Endothelial cell of umbilical vein (primary cell): ENCODE results near the gene CFHR2. TPM values are rescaled to one million over a fixed set of nuclear protein-coding genes. Genes with fewer than 3 reads are reported as not detected.

ENCODE experiments used
- BruUV-seq: library from RNA; stranded (reverse); fragments of 400-500 nt; replicated peaks from 2 replicates; lab custom pipeline; 2021; lab: Mats Ljungman, UMichigan
- CTCF ChIA-PET: fragments of 300-600, 350-600 bp; sonication (Branson Sonifier 250); formaldehyde crosslinking; loops from one replicate; lab custom pipeline; 2021; ENCODE audit warnings: antibody characterized with exemption, inconsistent platforms; lab: Charles Lee
- POLR2A ChIA-PET: fragments of 300-600, 350-600 bp; sonication (Branson Sonifier 250); formaldehyde crosslinking; loops from one replicate; lab custom pipeline; 2021; ENCODE audit warnings: antibody characterized with exemption, inconsistent platforms; lab: Charles Lee
- DNase-seq: peaks from one replicate; pipeline ENCODE4 v3.0.0-alpha.2; 2011; ENCODE audit warnings: low read depth, low spot score
- FAIRE-seq: peaks from 2 replicates; lab custom pipeline; 2011; peaks lifted over from hg19 to GRCh38; lab: Jason Lieb, UNC
- H2AFZ ChIP-seq: 2 replicates; pipeline ENCODE4 v1.6.0; 2012; ENCODE audit warnings: low read depth, low read length, control low read depth, inconsistent platforms
- H3K27ac ChIP-seq: 2 replicates; pipeline ENCODE4 v1.5.1; 2011; ENCODE audit warnings: low read depth, mild to moderate bottlenecking, control low read depth, low read length, moderate library complexity; ENCODE audit not compliant: insufficient read depth
- H3K27me3 ChIP-seq, 2 experiments: 2 replicates each; pipeline versions ENCODE4 v1.6.0 to v1.6.1; 2011; ENCODE audit warnings: low read length in 2 of 2, mixed read lengths in 1 of 2; ENCODE audit not compliant: control insufficient read depth in 2 of 2, insufficient read depth in 2 of 2
- H3K36me3 ChIP-seq, 2 experiments: 2 replicates in 1 of 2; 3 replicates in 1 of 2; pipeline ENCODE4 v1.5.1; 2011; ENCODE audit warnings: low read length in 2 of 2, mild to moderate bottlenecking in 1 of 2, moderate library complexity in 1 of 2; ENCODE audit not compliant: control insufficient read depth in 2 of 2, insufficient read depth in 2 of 2; ENCODE audit errors: extremely low read depth in 1 of 2
- H3K4me1 ChIP-seq: 3 replicates; pipeline ENCODE4 v1.5.1; 2011; ENCODE audit warnings: mild to moderate bottlenecking, low read length; ENCODE audit not compliant: control insufficient read depth, insufficient read depth; ENCODE audit errors: extremely low read depth
- H3K4me2 ChIP-seq: 2 replicates; pipeline ENCODE4 v1.6.1; 2011; ENCODE audit warnings: low read length, control low read depth, mixed read lengths; ENCODE audit not compliant: insufficient read depth
- H3K4me3 ChIP-seq, 3 experiments: fragments of 200-600 bp in 1 of 3; sonication (generic), shearing (Covaris generic) in 1 of 3; replicated peaks in 1 of 3; 2 replicates each; pipeline ENCODE4 v1.5.1; 2011 to 2016; ENCODE audit warnings: control low read depth in 3 of 3, low read length in 3 of 3, mild to moderate bottlenecking in 2 of 3, inconsistent platforms in 1 of 3, low read depth in 1 of 3, moderate library complexity in 1 of 3; ENCODE audit not compliant: insufficient read depth in 1 of 3
- H3K79me2 ChIP-seq: 2 replicates; pipeline ENCODE4 v1.6.0; 2012; ENCODE audit warnings: low read length, inconsistent platforms; ENCODE audit not compliant: control insufficient read depth, insufficient read depth
- H3K9ac ChIP-seq: replicated peaks from 2 replicates; pipeline ENCODE3; 2011; ENCODE audit warnings: low read length, control low read depth; ENCODE audit not compliant: insufficient read depth; ENCODE audit errors: extremely low read depth
- H3K9me1 ChIP-seq: replicated peaks from 3 replicates; pipeline ENCODE4 v1.6.0; 2011; ENCODE audit warnings: mild to moderate bottlenecking, low read length; ENCODE audit not compliant: control insufficient read depth, insufficient read depth; ENCODE audit errors: extremely low read depth
- H3K9me3 ChIP-seq: replicated peaks from 2 replicates; pipeline ENCODE4 v1.5.1; 2012; ENCODE audit warnings: low read length, inconsistent platforms; ENCODE audit not compliant: control insufficient read depth, insufficient read depth
- H4K20me1 ChIP-seq: replicated peaks from 2 replicates; pipeline ENCODE3; 2011; ENCODE audit warnings: mild to moderate bottlenecking, low read length; ENCODE audit not compliant: control insufficient read depth, insufficient read depth; ENCODE audit errors: extremely low read depth
- EZH2 ChIP-seq: IDR thresholded peaks from 2 replicates; pipeline ENCODE4 v1.6.1; 2012; ENCODE audit warnings: borderline replicate concordance, low read depth, mild to moderate bottlenecking, moderate library complexity, low read length, inconsistent platforms; ENCODE audit not compliant: severe bottlenecking
- FOS ChIP-seq: IDR thresholded peaks from 2 replicates; pipeline ENCODE4 v1.6.1; 2011; ENCODE audit warnings: mild to moderate bottlenecking, low read length, moderate library complexity, borderline replicate concordance; ENCODE audit not compliant: insufficient read depth
- GATA2 ChIP-seq: IDR thresholded peaks from 2 replicates; pipeline ENCODE4 v1.7.0; 2011; ENCODE audit warnings: low read depth, mild to moderate bottlenecking, moderate library complexity, mixed read lengths, low read length; ENCODE audit not compliant: insufficient read length, insufficient read depth
- JUN ChIP-seq: IDR thresholded peaks from 2 replicates; pipeline ENCODE4 v1.6.1; 2011; ENCODE audit warnings: borderline replicate concordance, low read depth; ENCODE audit not compliant: insufficient read length, insufficient read depth
- MAX ChIP-seq: IDR thresholded peaks from 2 replicates; pipeline ENCODE4 v1.6.1; 2011; ENCODE audit not compliant: insufficient read depth, insufficient read length
- MYC ChIP-seq: IDR thresholded peaks from one replicate; pipeline ENCODE4 v1.6.1; 2011; ENCODE audit warnings: mild to moderate bottlenecking, low read depth, low read length
- POLR2A ChIP-seq: IDR thresholded peaks from 2 replicates; pipeline ENCODE4 v1.6.1; 2012; ENCODE audit warnings: low read depth, mild to moderate bottlenecking, control low read depth, low read length
- POLR2AphosphoS5 ChIP-seq: IDR thresholded peaks from 2 replicates; pipeline ENCODE4 v1.6.1; 2012; ENCODE audit warnings: low read depth, mild to moderate bottlenecking, control low read depth, low read length, moderate library complexity; ENCODE audit not compliant: insufficient read depth
- dilution Hi-C: fragments of 300-500 bp; cut with MboI; formaldehyde crosslinking; loops from one replicate; pipeline ENCODE4 v1.15.0; 2019; ENCODE audit warnings: low sequenced_read_pairs; ENCODE audit not compliant: extremely low pct_ligation_motif_present
- intact Hi-C: fragments of 100-400 bp; cut with micrococcal nuclease; formaldehyde crosslinking; loops from one replicate; pipeline ENCODE4 v1.10.0; 2022
- polyA plus RNA-seq, 4 experiments: library from polyadenylated mRNA; depleted of rRNA in 3 of 4; stranded (reverse) in 3 of 4; unstranded in 1 of 4; fragments of >200 nt; gene quantifications; 2 replicates each; pipeline versions ENCODE4 v1.2.1 to v1.2.3, GENCODE V29; 2011 to 2012; ENCODE audit warnings: missing spikeins in 1 of 4
- total RNA-seq: library from RNA; stranded (reverse); gene quantifications from 2 replicates; pipeline ENCODE4 v1.2.3, GENCODE V29; 2021
- TF ChIP-seq, protein P1 (sequence below), 2 donors: IDR thresholded peaks; 1 replicate in 1 of 2; 2 replicates in 1 of 2; pipeline ENCODE4 v1.5.1; 2011; ENCODE audit warnings: low read length in 2 of 2, mild to moderate bottlenecking in 2 of 2, moderate library complexity in 2 of 2, control low read depth in 1 of 2, inconsistent platforms in 1 of 2, low read depth in 1 of 2; ENCODE audit not compliant: insufficient read depth in 1 of 2; ENCODE audit errors: extremely low read depth in 1 of 2

The CFHR2 gene
- total and polyA plus RNA-seq, 2 donors (not counting 3 experiments of a cell fraction or from before 2014, with no cell fraction given): not detected

GRCh38 chr1:196976278-196976677, 32.7 kb downstream of the CFHR2 start:
- Histone ChIP-seq H3K4me1 (no peaks in the 10 kb centered on the region), H3K27ac (no peak overlapping the region), H3K4me3 (no peak overlapping the region), H2AFZ (no peak overlapping the region), H4K20me1 (no peaks in the 10 kb centered on the region), H3K9me1 (no peaks in the 10 kb centered on the region), H3K9ac (no peak overlapping the region), H3K9me3 (no peaks in the 10 kb centered on the region), H3K36me3 (no peaks in the 10 kb centered on the region), H3K27me3 (no peaks in the 10 kb centered on the region), H3K79me2 (no peaks in the 10 kb centered on the region), H3K4me2 (no peak overlapping the region)
- no TSS peak for BruUV-seq
- intact Hi-C loops: no loop called here
- ChIA-PET POLR2A (no interaction called here), CTCF (no interaction called here)
- DNase-seq (no peak), FAIRE-seq (no peak)
- dilution Hi-C loops: no loop called here
- TF ChIP-seq MYC: no peak
- TF ChIP-seq GATA2: no peak
- TF ChIP-seq POLR2AphosphoS5: no peak
- no peak for TF ChIP-seq JUN
- no peak for TF ChIP-seq POLR2A
- TF ChIP-seq, protein P1, sequence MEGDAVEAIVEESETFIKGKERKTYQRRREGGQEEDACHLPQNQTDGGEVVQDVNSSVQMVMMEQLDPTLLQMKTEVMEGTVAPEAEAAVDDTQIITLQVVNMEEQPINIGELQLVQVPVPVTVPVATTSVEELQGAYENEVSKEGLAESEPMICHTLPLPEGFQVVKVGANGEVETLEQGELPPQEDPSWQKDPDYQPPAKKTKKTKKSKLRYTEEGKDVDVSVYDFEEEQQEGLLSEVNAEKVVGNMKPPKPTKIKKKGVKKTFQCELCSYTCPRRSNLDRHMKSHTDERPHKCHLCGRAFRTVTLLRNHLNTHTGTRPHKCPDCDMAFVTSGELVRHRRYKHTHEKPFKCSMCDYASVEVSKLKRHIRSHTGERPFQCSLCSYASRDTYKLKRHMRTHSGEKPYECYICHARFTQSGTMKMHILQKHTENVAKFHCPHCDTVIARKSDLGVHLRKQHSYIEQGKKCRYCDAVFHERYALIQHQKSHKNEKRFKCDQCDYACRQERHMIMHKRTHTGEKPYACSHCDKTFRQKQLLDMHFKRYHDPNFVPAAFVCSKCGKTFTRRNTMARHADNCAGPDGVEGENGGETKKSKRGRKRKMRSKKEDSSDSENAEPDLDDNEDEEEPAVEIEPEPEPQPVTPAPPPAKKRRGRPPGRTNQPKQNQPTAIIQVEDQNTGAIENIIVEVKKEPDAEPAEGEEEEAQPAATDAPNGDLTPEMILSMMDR (IDR thresholded peaks at IDR 0.05; ENCODE audit: extremely low read depth in 1 of 2, insufficient read depth in 1 of 2, low read depth in 1 of 2, low read length in 2 of 2): no peak
- no peak for TF ChIP-seq MAX
- TF ChIP-seq FOS: no peak
- no peak for TF ChIP-seq EZH2
